ENCODE data around the gene ANKRD55. TPM values are rescaled to one million over a fixed set of nuclear protein-coding genes. Genes with fewer than 3 reads are reported as not detected.

Gene ANKRD55
- total RNA-seq, 1 donor from 2014 or later, result not detected

DNA sequence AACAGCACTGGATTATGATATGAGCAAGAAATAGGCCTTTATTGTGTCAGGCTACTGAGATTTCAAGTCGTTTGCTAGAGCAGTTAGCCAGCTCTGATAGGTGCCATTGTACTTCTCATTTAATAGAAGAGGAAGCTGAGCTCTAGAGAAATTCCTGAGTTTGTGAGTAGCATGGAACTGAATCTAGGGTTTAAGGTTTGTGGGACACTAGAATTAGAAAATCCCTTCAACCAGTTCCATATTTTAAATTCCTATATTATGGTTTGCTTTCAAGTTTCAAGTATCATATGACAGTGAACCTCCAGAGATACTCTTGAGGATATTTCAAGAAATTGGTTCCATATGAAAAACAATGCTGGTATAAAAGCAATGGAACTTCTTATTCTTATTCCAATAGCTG, 87.6 kb downstream of the ANKRD55 start:
- DNase-seq (ENCODE audit: extremely low spot score, unreplicated experiment), result no peak
- TF ChIP-seq, protein P1, sequence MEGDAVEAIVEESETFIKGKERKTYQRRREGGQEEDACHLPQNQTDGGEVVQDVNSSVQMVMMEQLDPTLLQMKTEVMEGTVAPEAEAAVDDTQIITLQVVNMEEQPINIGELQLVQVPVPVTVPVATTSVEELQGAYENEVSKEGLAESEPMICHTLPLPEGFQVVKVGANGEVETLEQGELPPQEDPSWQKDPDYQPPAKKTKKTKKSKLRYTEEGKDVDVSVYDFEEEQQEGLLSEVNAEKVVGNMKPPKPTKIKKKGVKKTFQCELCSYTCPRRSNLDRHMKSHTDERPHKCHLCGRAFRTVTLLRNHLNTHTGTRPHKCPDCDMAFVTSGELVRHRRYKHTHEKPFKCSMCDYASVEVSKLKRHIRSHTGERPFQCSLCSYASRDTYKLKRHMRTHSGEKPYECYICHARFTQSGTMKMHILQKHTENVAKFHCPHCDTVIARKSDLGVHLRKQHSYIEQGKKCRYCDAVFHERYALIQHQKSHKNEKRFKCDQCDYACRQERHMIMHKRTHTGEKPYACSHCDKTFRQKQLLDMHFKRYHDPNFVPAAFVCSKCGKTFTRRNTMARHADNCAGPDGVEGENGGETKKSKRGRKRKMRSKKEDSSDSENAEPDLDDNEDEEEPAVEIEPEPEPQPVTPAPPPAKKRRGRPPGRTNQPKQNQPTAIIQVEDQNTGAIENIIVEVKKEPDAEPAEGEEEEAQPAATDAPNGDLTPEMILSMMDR (conservative IDR thresholded peaks at IDR 0.05), result no peak
- H3K36me3 Mint-ChIP-seq, result no peaks in the 10 kb centered on the region
- H3K4me1 Mint-ChIP-seq (ENCODE audit: unreplicated experiment), result peaks cover 26% of the 10 kb centered on the region
- H3K27ac Mint-ChIP-seq, result peak overlapping the region; percentile 71
- peaks cover 6% of the 10 kb centered on the region for H3K9me3 Mint-ChIP-seq
- no peak overlapping the region for H3K4me3 Mint-ChIP-seq
- H3K27me3 Mint-ChIP-seq, result peaks cover 3% of the 10 kb centered on the region

DNA sequence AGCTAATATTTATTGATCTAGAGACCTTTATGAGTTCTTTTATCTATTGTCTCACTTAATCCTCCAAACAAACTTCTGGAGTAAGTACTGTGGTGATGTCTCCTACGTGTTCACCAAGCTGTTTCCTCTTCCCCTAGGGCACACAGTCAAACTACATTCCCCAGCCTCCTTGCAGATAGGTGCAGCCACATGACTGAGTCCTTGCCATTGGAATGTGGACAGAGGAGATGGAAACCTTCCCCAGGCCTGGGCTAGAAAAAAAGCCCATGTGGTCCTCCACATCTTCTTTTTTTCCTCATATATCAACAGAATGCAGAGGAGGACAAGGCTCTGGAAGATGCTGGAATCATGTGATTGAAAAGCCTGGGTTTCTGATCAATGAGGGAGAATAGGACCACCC, 88.0 kb downstream of the ANKRD55 start:
- Mint-ChIP-seq H3K27me3 (peaks cover 3% of the 10 kb centered on the region), H3K27ac (peak overlapping the region; percentile 71), H3K4me3 (no peak overlapping the region), H3K9me3 (peaks cover 6% of the 10 kb centered on the region), H3K36me3 (no peaks in the 10 kb centered on the region), H3K4me1 (ENCODE audit: unreplicated experiment) (peaks cover 26% of the 10 kb centered on the region)
- DNase-seq (ENCODE audit: extremely low spot score, unreplicated experiment), result no peak
- TF ChIP-seq, protein P1 (conservative IDR thresholded peaks at IDR 0.05), result no peak

DNA sequence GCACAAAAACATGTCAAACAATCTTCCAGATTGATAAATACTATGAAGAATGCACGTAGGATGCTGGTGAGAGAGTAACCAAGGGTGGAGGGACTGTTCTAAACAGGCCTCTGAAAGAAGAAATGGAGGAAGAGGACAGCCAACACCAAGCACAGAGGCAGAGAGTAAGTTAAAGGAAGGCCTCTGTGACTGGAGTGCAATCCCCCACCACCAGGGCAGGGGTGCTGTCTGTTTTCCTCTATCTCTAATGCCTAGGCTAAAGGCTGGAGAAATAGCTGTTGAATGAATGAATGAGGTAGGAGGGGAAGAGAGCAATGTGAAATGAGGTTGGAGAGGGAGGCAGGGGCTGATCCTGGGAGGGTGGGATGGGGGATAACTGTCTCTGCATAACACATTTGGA, 88.9 kb downstream of the ANKRD55 start:
- Mint-ChIP-seq H3K9me3 (peaks cover 6% of the 10 kb centered on the region), H3K4me1 (ENCODE audit: unreplicated experiment) (peaks cover 26% of the 10 kb centered on the region), H3K4me3 (no peak overlapping the region), H3K27me3 (peaks cover 3% of the 10 kb centered on the region), H3K36me3 (no peaks in the 10 kb centered on the region), H3K27ac (no peak overlapping the region)
- TF ChIP-seq, protein P1 (conservative IDR thresholded peaks at IDR 0.05), result peak; percentile 21
- DNase-seq (ENCODE audit: extremely low spot score, unreplicated experiment), result no peak

DNA sequence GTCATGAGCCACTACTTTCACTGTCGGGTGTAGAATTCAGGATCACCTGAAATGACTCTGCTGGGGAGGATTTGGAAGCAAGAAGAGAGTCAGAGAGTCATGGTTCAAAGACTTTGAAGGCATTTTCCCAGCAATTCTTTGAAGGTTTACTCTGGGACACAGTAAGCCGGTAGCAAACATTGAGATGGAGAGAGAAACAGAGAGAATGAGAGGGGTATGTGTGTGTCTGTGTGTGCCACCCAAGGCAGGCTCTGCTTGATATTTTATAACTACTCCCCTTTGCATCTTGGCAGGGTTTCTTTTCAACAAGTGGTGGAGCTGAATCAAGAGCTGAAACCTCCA, 89.8 kb downstream of the ANKRD55 start:
- H3K36me3 Mint-ChIP-seq, result no peaks in the 10 kb centered on the region
- peaks cover 3% of the 10 kb centered on the region for H3K27me3 Mint-ChIP-seq
- peaks cover 18% of the 10 kb centered on the region for H3K4me1 Mint-ChIP-seq (ENCODE audit: unreplicated experiment)

DNA sequence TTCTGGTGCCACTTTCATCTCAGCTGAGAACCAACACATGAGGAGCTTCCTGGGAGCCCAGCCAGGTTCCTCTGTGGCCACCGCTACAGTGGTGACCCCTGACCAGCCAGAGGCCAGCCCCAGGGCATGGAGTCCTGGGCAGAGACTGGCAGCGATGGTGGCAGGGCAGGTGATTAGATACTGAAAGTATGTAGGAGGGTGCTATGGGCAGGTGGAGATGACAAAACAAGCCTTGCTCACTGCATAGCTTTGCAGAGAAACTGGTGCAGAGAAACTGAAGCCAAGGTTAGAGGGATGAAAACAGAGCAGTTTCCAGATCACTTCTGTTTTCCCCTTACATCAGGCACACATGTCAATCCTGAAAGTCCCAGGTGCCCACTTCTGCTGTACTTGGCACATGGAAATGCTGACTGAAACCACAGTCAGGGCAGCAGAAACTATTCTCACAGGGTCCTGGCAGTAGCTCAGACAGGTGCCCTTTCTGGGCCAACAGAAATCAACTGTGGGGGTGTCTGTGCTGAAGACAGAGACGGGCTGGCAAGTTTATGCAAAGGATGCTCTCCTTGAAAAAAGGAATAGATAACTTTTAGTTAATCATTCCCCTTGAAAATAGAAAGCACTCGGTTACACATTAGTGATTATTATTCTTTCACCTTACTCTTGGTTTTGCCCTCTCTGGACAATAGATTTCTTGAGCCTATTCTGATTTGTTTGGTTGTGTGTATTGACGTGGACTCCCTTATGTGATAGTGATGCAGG, 90.3 kb downstream of the ANKRD55 start:
- Mint-ChIP-seq H3K4me3 (no peak overlapping the region), H3K27me3 (peaks cover 3% of the 10 kb centered on the region), H3K4me1 (ENCODE audit: unreplicated experiment) (peaks cover 15% of the 10 kb centered on the region), H3K27ac (peak overlapping the region; percentile 35), H3K36me3 (no peaks in the 10 kb centered on the region), H3K9me3 (peaks cover 6% of the 10 kb centered on the region)
- DNase-seq (ENCODE audit: extremely low spot score, unreplicated experiment), result no peak
- TF ChIP-seq, protein P1 (conservative IDR thresholded peaks at IDR 0.05), result no peak

More for the DNA sequence above, 89.8 kb downstream of the ANKRD55 start:
- TF ChIP-seq, protein P1 (conservative IDR thresholded peaks at IDR 0.05), result no peak
- DNase-seq (ENCODE audit: extremely low spot score, unreplicated experiment), result no peak
- Mint-ChIP-seq H3K27ac (peak overlapping the region; percentile 35), H3K4me3 (no peak overlapping the region), H3K9me3 (peaks cover 6% of the 10 kb centered on the region)

Measured in type B pancreatic cell (in vitro differentiated cells).